NB4 (cell line): ENCODE measurements around the gene GMDS.

ENCODE experiments used
- DNase-seq: peaks from one replicate; pipeline ENCODE4 v3.0.0; 2010; ENCODE audit warnings: low read depth
- H3K4me3 ChIP-seq: one replicate; pipeline ENCODE4 v1.5.1; 2011; ENCODE audit warnings: mild to moderate bottlenecking, low read depth, low read length, moderate library complexity
- CTCF ChIP-seq: IDR thresholded peaks from one replicate; pipeline ENCODE4 v1.5.1; 2012; ENCODE audit warnings: low read depth, low read length
- MAX ChIP-seq: IDR thresholded peaks from 2 replicates; pipeline ENCODE4 v1.6.1; 2011; ENCODE audit warnings: low read depth, low read length
- MYC ChIP-seq: IDR thresholded peaks from 2 replicates; pipeline ENCODE4 v1.6.1; 2011; ENCODE audit warnings: low read depth, low read length
- POLR2A ChIP-seq: IDR thresholded peaks from 2 replicates; pipeline ENCODE4 v1.6.1; 2011; ENCODE audit warnings: mild to moderate bottlenecking; ENCODE audit not compliant: insufficient read length; ENCODE audit errors: extremely low read depth

Gene GMDS

GRCh38 chr6:2109796-2110195 is 135.6 kb downstream of the GMDS start:
- TF ChIP-seq MAX (no peak), POLR2A (no peak), CTCF (no peak), MYC (no peak)
- DNase-seq, result no peak
- no peak overlapping the region for H3K4me3 ChIP-seq

- H3K4me3 ChIP-seq, result no peak overlapping the region
- no peak for TF ChIP-seq CTCF
- TF ChIP-seq MYC, result no peak
- no peak for TF ChIP-seq POLR2A
- no peak for TF ChIP-seq MAX
- no peak for DNase-seq
These were observed 136.6 kb downstream of the GMDS start for GRCh38 chr6:2108700-2109306.

- TF ChIP-seq MAX (no peak), CTCF (no peak), MYC (no peak), POLR2A (no peak)
- H3K4me3 ChIP-seq, result no peak overlapping the region
- no peak for DNase-seq
These were observed 140.9 kb downstream of the GMDS start for GRCh38 chr6:2104524-2104880.

GRCh38 chr6:2103765-2104523 is 141.5 kb downstream of the GMDS start:
- H3K4me3 ChIP-seq, result peak overlapping the region; percentile 44
- TF ChIP-seq POLR2A (no peak), CTCF (peak; percentile 36), MYC (peak; percentile 25; the same call in 1 of the 2 replicates), MAX (peak; percentile 30; the same call in 1 of the 2 replicates)
- peak; percentile 84 for DNase-seq

GRCh38 chr6:2102966-2103365 is 142.4 kb downstream of the GMDS start:
- no peak overlapping the region for H3K4me3 ChIP-seq
- peak; percentile 38 for DNase-seq
- TF ChIP-seq CTCF (no peak), MYC (no peak), POLR2A (no peak), MAX (no peak)
